Measurements from ENCODE around the gene PIAS3.
"Not testable (repeated sequence)": the region's sequence is repeated elsewhere in the genome, so short reads cannot be mapped to it uniquely, and the experiment has no call there.

Gene PIAS3

DNA sequence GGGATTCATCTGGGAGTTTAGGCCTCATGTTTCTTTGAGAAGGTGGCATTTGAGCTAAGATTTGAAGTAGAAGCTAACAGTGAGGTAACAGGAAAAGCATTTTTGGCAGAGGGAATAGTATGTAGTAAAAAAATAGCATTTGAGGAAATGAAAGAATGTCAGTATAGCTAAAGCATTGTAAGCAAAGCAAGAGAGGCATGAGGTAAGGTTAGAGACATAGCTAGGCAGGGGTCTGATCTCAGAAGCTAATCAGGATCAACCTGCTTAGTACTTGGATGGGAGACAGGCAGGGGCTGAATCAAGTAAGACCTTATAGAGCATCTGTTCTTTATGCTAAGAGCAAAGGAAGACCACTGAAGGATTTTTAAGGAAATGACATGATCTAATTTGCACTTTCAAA is 30.9 kb downstream of the PIAS3 start:
- TF ChIP-seq, protein P1, sequence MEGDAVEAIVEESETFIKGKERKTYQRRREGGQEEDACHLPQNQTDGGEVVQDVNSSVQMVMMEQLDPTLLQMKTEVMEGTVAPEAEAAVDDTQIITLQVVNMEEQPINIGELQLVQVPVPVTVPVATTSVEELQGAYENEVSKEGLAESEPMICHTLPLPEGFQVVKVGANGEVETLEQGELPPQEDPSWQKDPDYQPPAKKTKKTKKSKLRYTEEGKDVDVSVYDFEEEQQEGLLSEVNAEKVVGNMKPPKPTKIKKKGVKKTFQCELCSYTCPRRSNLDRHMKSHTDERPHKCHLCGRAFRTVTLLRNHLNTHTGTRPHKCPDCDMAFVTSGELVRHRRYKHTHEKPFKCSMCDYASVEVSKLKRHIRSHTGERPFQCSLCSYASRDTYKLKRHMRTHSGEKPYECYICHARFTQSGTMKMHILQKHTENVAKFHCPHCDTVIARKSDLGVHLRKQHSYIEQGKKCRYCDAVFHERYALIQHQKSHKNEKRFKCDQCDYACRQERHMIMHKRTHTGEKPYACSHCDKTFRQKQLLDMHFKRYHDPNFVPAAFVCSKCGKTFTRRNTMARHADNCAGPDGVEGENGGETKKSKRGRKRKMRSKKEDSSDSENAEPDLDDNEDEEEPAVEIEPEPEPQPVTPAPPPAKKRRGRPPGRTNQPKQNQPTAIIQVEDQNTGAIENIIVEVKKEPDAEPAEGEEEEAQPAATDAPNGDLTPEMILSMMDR (IDR thresholded peaks at IDR 0.05; ENCODE audit: insufficient read depth, low read length, missing control alignments): no peak
- ChIA-PET POLR2A (interaction anchor here (0.6 kb wide), 1 partner anchor 17 kb away, joined by 5 read pairs; no protein-coding TSS in a partner anchor), CTCF (interaction anchor here (1.2 to 8.6 kb wide), 3 partner anchors 13 to 107 kb away, joined by 4 to 136 read pairs (median 10); partner anchors contain the start of gene NUDT17)

DNA sequence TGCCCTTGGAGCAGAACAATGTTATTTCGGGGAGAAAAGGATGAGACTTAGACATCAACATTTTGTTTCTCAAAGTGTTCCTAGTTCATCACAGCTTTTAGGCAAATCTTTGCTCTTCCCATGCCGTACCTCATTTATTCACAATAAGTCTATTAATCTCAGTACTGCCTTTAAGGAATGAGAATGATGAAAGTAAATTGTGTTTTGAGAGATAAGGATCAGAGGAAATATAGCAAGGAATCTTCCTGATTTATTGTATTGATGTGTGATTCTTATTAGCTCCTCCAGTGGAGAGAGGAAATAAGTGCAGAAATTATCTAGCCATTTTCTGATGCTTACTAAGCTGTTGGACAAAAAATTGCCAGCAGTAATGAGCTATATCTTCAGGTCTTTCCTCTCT is 32.9 kb downstream of the PIAS3 start:
- POLR2A ChIA-PET: no interaction called here
- TF ChIP-seq, protein P1 (IDR thresholded peaks at IDR 0.05; ENCODE audit: insufficient read depth, low read length, missing control alignments): no peak
- H3K4me3 ChIP-seq (ENCODE audit: low read depth, low read length): no peak overlapping the region
- CTCF ChIA-PET: interaction anchor here (0.9 to 8.6 kb wide), 6 partner anchors 21 to 190 kb away, joined by 3 to 136 read pairs (median 4); partner anchors contain the start of gene NUDT17
- no peak for DNase-seq (ENCODE audit: low read depth, low spot score)

More for the DNA sequence above, 30.9 kb downstream of the PIAS3 start:
- no peak for DNase-seq (ENCODE audit: low read depth, low spot score)
- H3K4me3 ChIP-seq (ENCODE audit: low read depth, low read length): no peak overlapping the region

DNA sequence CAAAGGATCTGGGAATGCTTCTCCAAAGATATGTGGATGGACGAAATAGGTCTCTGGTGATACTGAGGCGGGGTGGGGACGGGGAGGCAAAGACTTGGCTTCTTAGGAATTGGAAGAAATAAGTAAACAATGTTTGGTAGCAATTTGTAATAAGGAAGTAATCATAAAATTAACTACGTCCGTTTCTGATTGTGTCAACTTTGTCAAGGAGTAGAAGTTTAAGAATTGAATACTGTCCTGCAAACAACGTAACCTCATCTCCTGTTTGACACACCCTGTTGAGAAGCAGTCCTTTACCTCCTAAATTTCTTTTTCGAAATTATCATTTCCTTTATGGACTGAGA is 34.4 kb downstream of the PIAS3 start:
- ChIA-PET POLR2A (interaction anchor here (0.6 to 1.7 kb wide), 4 partner anchors 21 to 96 kb away, joined by 5 to 17 read pairs (median 7); partner anchors contain the start of genes NUDT17 and PIAS3), CTCF (interaction anchor here (0.8 to 8.6 kb wide), 6 partner anchors 10 to 104 kb away, joined by 3 to 136 read pairs (median 5); partner anchors contain the start of gene NUDT17)
- H3K4me3 ChIP-seq (ENCODE audit: low read depth, low read length): peak overlapping the region; percentile 82
- TF ChIP-seq, protein P1 (IDR thresholded peaks at IDR 0.05; ENCODE audit: insufficient read depth, low read length, missing control alignments): no peak
- DNase-seq (ENCODE audit: low read depth, low spot score): no peak

DNA sequence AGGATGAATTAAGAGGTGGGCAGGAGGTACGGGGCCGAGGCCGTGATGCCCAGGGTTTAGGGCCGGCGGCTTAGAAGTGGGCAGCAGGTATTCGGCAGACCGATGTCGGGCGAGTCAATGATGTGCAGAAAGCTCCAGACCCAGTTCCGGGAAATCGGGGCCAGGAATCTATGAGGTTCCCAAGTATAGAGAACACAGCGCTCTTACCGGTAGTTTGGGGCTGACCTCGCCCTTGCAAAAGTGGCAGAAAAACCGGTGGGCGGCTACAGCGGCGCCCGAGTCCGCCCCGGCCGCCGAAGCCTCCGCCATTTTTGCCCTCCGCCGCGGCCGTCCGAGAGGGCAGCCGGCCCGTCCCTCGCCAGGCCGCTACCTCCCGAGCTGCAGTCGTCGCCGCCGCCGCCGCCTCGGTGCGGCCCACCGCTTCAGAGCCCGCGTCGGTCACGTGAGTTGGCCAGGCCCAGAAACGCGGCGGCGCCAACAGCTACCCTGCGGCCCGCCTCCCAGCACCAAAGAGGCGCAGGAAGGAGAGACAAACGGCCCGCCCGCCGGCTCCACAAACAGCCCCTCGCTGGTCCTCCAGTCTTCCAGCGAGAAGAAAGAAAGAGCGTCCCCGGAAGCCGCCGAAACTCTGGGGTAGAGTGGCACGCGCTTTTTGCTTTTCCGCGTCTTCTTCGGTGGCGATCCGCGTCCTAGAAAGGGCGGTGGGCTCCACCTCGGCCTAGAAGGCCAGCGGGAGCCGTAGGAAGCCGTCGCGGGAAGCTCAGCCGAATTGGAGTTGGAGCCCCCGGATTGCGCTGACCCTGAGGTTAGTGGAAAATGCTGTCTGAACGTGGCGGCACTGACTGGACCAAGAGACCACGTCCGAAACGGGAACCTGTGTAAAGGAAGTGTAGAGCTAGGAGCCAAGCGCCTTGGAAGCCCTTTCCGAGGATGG is 35.0 kb downstream of the PIAS3 start, which contains the start of the genes POLR3C and RNF115:
Gene POLR3C (plus strand): TSS at position 636 of the 934 bp plus-strand sequence. CDS start 1,577 bp downstream, outside the sequence.
Gene RNF115 (minus strand): TSS at position 531 of the 934 bp plus-strand sequence. CDS start 222 bp downstream, at position 309.
- peak within 1 kb of the TSS; percentile 82 for H3K4me3 ChIP-seq (ENCODE audit: low read depth, low read length)
- peak; percentile 36 for DNase-seq (ENCODE audit: low read depth, low spot score)
- ChIA-PET POLR2A (interaction anchor here (0.5 to 1.7 kb wide), 6 partner anchors 22 to 110 kb away, joined by 3 to 17 read pairs (median 6); partner anchors contain the start of genes NUDT17 and PIAS3), CTCF (interaction anchor here (0.8 to 8.6 kb wide), 4 partner anchors 23 to 103 kb away, joined by 3 to 136 read pairs (median 8); partner anchors contain the start of gene NUDT17)
- TF ChIP-seq, protein P1 (IDR thresholded peaks at IDR 0.05; ENCODE audit: insufficient read depth, low read length, missing control alignments): no peak

DNA sequence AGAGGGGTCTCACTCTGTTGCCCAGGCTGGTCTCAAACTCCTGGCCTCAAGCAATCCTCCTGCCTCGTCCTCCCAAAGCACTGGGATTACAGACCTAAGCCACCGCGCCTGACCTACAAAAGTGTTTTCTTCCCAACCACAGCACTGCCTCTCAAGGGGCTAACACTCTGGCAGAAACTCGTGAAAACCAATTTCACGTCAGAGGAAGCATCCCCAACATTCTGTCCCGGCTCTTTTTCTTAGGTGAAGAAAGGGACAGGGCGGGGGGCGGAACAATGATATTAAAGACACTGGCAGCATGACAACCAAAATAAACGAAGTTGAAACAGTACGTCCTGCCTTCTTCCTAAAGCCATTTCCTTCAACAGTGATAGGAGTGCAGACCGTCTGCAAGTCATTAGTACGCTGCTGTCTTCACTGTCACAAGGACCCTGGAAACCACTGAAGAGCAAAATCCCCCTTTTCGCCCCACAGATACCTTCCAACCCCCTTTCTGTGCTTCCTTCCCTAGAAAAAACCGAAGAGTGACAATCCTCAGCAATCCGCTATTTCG is 36.0 kb downstream of the PIAS3 start:
- CTCF ChIA-PET; DNase-seq (ENCODE audit: low read depth, low spot score); POLR2A ChIA-PET: not testable (repeated sequence)
- peak overlapping the region; percentile 36 for H3K4me3 ChIP-seq (ENCODE audit: low read depth, low read length)

DNA sequence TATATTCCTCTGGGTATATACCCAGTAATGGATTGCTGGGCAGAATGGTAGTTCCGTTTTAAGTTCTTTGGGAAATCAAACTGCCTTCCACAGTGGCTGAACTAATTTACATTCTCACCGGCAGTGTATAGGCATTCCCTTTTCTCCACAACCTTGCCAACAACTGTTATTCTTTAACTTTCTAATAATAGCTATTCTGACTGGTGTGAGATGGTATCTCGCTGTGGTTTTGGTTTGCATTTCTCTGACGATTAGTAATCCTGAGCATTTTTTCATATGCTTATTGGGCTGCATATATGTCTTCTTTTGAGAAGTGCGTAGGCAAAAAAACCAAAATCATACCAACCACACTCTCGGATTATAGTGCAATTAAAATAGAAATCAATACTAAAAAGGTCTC is 40.8 kb downstream of the PIAS3 start:
- peak; percentile 36 for DNase-seq (ENCODE audit: low read depth, low spot score)
- POLR2A ChIA-PET; CTCF ChIA-PET; H3K4me3 ChIP-seq (ENCODE audit: low read depth, low read length): not testable (repeated sequence)

DNA sequence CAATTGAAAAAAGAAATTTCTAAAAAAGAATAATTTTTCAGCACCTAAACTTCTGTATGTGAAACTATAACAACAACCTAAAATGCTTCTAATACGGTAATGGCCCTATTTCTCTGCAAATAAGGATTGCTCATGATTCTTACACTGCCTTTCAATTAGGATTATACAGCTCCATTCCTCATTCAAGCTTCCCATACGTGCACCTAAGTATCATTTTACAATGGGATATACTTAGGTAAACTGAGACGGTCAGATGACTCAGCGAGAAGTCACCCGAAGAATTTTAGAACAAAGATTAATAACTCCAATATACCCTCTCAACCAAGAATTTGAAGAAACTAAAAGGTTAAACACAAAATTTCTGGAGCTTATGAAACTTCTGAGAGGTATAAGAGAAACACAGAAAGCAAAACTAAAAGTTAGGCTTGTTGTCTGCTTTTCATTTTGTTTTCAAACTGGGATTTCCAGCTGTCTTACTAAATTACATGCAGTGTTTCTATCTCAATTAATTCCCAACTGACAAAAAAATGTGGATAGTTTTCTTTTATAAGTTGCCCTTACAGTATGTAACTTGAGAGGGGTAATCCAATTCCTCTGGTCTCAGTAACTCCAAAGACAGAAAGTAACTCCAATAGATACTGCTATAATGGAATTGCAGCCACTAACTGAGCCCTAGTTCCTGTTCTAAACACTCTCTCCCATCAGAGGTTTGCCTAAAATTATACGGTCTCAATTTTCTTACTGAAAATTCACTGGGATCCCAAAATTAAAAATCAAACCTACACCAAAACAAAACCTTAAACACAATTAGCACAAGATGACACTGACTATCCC is 45.7 kb downstream of the PIAS3 start:
- POLR2A ChIA-PET; CTCF ChIA-PET; H3K4me3 ChIP-seq (ENCODE audit: low read depth, low read length); DNase-seq (ENCODE audit: low read depth, low spot score): not testable (repeated sequence)

Data from AG04449 (cell line).